T47D (cell line): ENCODE data around the gene ARHGAP29.
"Not testable (repeated sequence)": the region's sequence is repeated elsewhere in the genome, so short reads cannot be mapped to it uniquely, and the experiment has no call there.

Source experiments
- DNase-seq, 2 experiments: peaks; one replicate each; pipeline versions ENCODE4 v3.0.0 to v3.0.0-alpha.2; 2011 to 2012; ENCODE audit warnings: low read depth in 1 of 2, low spot score in 1 of 2
- JUND ChIP-seq: IDR thresholded peaks from 2 replicates; pipeline ENCODE4 v1.6.1; 2012; ENCODE audit warnings: low read depth
- in situ Hi-C: cut with HindIII; loops from 2 replicates; pipeline ENCODE4 v1.10.0; 2016; ENCODE audit warnings: low sequenced_read_pairs, low pct_unique_long_range_greater_than_20kb

ARHGAP29 gene

GRCh38 chr1:94165843-94166242 lies 71.5 kb downstream of the ARHGAP29 start:
- in situ Hi-C loops: no loop called here
- no peak for DNase-seq
- no peak for TF ChIP-seq JUND

- DNase-seq, in situ Hi-C loops: not testable (repeated sequence)
These were observed 72.5 kb downstream of the ARHGAP29 start for GRCh38 chr1:94164885-94165284.

GRCh38 chr1:94164121-94164520 lies 73.3 kb downstream of the ARHGAP29 start:
- DNase-seq, in situ Hi-C loops: not testable (repeated sequence)

GRCh38 chr1:94163249-94163648 lies 74.1 kb downstream of the ARHGAP29 start:
- DNase-seq, in situ Hi-C loops: not testable (repeated sequence)

- in situ Hi-C loops: no loop called here
- no peak for TF ChIP-seq JUND
- no peak for DNase-seq
These were observed 76.6 kb downstream of the ARHGAP29 start for GRCh38 chr1:94160811-94161210.

- no peak for TF ChIP-seq JUND
- DNase-seq: no peak
- in situ Hi-C loops: no loop called here
These were observed 81.2 kb downstream of the ARHGAP29 start for GRCh38 chr1:94156096-94156625.

GRCh38 chr1:94154989-94155388 lies 82.4 kb downstream of the ARHGAP29 start:
- in situ Hi-C loops: no loop called here
- DNase-seq: no peak
- no peak for TF ChIP-seq JUND

- in situ Hi-C loops: no loop called here
- DNase-seq: no peak
- TF ChIP-seq JUND: no peak
These were observed 84.3 kb downstream of the ARHGAP29 start for GRCh38 chr1:94153133-94153532.

GRCh38 chr1:94149166-94149565 lies 88.2 kb downstream of the ARHGAP29 start:
- in situ Hi-C loops, DNase-seq: not testable (repeated sequence)

GRCh38 chr1:94146273-94146672 lies 91.1 kb downstream of the ARHGAP29 start:
- DNase-seq: no peak
- no peak for TF ChIP-seq JUND
- in situ Hi-C loops: no loop called here

- TF ChIP-seq JUND: no peak
- DNase-seq: no peak
- in situ Hi-C loops: no loop called here
These were observed 92.5 kb downstream of the ARHGAP29 start for GRCh38 chr1:94144836-94145235.

GRCh38 chr1:94143809-94144176 lies 93.6 kb downstream of the ARHGAP29 start:
- TF ChIP-seq JUND: no peak
- peak in 1 of 2 experiments; percentile 58 for DNase-seq
- in situ Hi-C loops: no loop called here

GRCh38 chr1:94143173-94143808 lies 94.1 kb downstream of the ARHGAP29 start:
- TF ChIP-seq JUND: no peak
- in situ Hi-C loops: no loop called here
- peak in 1 of 2 experiments; percentile 30 for DNase-seq

GRCh38 chr1:94142583-94142982 lies 94.8 kb downstream of the ARHGAP29 start:
- no peak for TF ChIP-seq JUND
- in situ Hi-C loops: no loop called here
- DNase-seq: no peak
